GM12873 (cell line): ENCODE results near the gene IL2RA.

ENCODE experiments used
- TF ChIP-seq, protein P1 (sequence below): IDR thresholded peaks from 2 replicates; pipeline ENCODE4 v1.5.1; 2012; ENCODE audit warnings: low read depth, mild to moderate bottlenecking, moderate library complexity, low read length, control low read depth; ENCODE audit not compliant: insufficient read depth; ENCODE audit errors: missing control alignments

Gene IL2RA

DNA sequence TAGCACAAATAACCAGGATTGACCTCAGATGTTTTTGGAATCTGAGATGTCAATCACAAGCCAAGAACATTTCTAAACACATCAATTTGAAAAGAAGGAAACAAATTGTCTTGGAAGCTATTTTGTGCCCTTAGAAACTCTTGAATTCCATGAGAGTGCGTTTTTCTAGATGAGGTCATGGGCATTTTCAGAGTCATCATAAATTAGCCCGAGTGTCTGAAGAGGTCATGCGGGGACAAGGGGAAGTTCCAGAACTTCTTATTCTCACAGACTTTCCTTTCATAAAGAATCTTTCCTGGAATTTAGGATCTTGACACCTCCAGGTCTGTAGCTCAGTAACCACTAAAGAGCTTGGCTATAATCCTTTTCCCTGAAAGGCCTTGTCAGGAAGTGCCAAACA is 28.2 kb downstream of the IL2RA start:
- TF ChIP-seq, protein P1, sequence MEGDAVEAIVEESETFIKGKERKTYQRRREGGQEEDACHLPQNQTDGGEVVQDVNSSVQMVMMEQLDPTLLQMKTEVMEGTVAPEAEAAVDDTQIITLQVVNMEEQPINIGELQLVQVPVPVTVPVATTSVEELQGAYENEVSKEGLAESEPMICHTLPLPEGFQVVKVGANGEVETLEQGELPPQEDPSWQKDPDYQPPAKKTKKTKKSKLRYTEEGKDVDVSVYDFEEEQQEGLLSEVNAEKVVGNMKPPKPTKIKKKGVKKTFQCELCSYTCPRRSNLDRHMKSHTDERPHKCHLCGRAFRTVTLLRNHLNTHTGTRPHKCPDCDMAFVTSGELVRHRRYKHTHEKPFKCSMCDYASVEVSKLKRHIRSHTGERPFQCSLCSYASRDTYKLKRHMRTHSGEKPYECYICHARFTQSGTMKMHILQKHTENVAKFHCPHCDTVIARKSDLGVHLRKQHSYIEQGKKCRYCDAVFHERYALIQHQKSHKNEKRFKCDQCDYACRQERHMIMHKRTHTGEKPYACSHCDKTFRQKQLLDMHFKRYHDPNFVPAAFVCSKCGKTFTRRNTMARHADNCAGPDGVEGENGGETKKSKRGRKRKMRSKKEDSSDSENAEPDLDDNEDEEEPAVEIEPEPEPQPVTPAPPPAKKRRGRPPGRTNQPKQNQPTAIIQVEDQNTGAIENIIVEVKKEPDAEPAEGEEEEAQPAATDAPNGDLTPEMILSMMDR, result no peak

DNA sequence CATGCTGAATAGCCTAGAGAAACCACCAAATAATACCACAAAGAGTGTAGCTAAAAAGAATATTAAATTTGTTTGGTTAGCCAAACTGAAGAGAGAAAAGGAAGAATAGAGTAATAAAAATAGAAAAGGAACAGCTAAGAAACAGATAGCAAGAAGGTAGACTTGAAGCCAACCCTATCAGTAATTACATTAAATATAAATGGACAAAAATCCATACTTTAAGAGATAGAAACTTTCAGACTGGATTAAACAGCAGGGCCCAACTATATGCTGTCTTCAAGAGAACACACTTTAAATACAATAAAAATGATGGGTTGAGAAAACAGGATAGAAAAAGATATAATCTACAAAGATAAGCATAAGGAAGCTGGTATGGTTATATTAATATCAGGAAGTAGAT is 31.2 kb downstream of the IL2RA start:
- TF ChIP-seq, protein P1, result no peak

DNA sequence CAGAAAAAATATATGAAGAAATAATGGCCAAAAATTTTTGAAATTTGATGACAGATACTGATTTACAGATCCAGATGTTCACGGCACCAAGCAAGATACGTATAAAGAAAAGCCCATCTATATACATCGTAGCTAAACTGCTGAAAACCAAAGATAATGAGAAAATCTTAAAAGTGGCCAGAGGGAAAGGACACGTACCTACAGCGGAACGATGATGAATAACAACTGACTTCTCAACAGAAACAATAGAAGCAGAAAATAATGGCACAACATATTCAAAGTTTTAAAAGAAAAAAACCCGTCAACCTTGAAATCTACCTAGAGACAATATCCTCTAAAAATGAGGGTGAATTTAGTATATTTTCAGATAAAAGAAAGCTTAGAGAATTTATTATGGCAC is 31.9 kb downstream of the IL2RA start:
- TF ChIP-seq, protein P1, result no peak

DNA sequence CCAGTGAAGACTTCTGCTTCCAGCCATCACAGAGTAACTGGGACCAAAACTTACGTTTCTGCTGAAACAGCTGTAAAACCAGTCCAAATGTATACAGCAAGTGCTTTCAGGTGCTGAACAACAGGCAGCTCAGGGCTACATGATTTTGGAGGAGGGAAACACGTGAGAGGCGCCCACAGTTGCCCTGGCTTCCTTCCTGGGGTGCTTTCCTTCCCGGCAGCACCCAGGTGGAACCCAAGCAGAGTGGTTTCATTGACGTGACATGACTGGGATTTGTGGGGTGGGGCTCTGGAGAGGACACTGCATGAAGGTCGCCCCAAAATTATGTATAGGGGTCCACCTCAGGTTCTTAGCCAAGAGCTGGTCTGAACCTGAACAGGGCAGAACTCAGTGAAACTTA is 34.2 kb downstream of the IL2RA start:
- TF ChIP-seq, protein P1, result no peak

DNA sequence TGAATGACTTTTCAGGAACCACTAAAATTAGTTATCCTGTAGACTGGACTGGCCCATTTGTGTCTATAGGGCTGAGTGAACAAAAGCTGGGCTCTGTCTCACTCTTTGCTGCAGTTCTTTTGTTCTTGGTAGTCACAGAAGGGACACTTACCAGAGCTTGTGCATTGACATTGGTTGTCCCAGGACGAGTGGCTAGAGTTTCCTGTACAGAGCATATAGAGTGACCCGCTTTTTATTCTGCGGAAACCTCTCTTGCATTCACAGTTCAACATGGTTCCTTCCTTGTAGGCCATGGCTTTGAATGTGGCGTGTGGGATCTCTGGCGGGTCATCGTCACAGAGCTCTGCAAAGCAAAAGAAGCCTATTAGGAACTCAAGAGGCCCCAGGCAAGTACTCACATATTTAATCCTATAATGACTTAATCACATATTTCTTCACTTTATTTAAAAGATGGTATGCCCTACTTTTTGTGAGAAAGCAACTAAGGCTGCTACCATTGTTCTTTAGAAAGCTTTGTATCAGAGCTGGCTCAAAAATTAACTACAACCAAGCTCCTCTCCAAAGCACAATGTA is 36.4 kb downstream of the IL2RA start:
- TF ChIP-seq, protein P1, result no peak

DNA sequence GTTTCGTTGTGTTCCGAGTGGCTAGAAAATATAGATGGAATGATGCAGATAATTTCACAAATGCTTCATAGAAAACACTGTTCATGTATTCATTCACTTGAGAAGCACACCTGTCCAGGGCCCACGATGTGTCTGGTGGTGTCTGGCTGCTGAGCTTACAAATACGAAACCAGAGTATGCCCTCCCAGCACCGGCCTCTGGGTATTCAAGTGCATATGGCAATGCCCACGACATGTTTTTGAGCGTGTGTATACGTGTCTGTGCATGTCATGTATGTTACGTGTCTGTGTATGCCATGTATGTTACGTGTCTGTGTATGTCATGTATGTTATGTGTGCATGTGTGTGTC is 37.9 kb downstream of the IL2RA start:
- TF ChIP-seq, protein P1, result no peak

DNA sequence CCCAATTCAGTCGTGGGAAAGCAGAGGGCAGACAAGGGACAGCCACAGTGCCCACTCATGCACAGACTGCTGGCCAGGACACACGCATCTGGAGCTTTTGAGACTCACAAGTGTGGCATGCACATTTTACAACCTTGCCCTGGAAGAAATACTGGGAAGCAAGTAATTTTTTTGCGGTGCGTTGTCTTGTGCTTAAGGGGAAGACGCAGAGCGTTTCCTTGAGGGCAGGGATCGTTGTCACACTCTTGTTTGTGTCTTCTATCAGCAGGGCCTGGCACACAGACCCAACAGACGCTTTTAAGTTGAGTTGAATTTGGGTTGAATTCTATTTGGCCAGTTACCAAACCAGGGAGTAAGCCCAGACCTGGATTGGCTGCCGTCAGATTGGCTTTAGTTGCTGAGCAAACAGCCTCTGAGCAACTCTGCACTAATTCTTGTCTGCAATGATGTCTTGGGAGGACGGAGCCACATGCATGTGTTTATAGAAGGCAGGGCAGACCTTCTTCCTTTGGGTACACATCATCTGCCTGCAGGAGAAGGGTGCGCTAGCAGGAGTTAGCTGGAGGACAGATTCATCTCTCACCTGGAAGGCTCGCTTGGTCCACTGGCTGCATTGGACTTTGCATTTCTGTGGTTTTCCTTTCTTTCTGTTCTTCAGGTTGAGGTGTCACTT is 38.4 kb downstream of the IL2RA start:
- TF ChIP-seq, protein P1, result no peak
